ENCODE results near the gene VPS39.

Gene VPS39

DNA sequence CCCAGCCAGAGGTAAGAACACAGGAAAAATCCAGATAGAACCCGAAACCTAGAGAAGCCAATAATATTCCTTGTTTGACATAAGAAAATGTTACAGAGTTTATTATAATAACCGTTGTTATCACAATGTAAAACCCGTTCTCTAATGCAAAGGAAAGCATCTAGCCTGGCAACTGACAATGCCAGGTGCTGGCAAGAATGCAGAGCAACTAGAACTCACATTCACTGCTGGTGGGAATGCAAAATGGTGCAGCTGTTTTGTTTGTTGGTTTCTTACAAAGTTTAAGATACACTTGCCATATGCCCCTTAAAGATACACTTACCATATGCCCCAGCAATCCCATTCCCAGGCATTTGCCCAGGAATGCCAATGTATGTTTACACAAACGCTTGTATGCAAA lies 23.4 kb downstream of the VPS39 start:
- no peak overlapping the region for H3K9ac ChIP-seq (ENCODE audit: low read length)
- H3K4me3 ChIP-seq (ENCODE audit: low read length), result no peak overlapping the region
- no peak overlapping the region for H2AFZ ChIP-seq (ENCODE audit: low read depth, low read length)
- no peaks in the 10 kb centered on the region for H3K27me3 ChIP-seq (ENCODE audit: low read depth, low read length)
- H3K79me2 ChIP-seq (ENCODE audit: low read length), result no peaks in the 10 kb centered on the region
- TF ChIP-seq EZH2phosphoT487 (IDR thresholded peaks at IDR 0.05; ENCODE audit: low read depth), result no peak
- TF ChIP-seq, protein P1, sequence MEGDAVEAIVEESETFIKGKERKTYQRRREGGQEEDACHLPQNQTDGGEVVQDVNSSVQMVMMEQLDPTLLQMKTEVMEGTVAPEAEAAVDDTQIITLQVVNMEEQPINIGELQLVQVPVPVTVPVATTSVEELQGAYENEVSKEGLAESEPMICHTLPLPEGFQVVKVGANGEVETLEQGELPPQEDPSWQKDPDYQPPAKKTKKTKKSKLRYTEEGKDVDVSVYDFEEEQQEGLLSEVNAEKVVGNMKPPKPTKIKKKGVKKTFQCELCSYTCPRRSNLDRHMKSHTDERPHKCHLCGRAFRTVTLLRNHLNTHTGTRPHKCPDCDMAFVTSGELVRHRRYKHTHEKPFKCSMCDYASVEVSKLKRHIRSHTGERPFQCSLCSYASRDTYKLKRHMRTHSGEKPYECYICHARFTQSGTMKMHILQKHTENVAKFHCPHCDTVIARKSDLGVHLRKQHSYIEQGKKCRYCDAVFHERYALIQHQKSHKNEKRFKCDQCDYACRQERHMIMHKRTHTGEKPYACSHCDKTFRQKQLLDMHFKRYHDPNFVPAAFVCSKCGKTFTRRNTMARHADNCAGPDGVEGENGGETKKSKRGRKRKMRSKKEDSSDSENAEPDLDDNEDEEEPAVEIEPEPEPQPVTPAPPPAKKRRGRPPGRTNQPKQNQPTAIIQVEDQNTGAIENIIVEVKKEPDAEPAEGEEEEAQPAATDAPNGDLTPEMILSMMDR (IDR thresholded peaks at IDR 0.05; ENCODE audit: low read depth, low read length), result no peak
- no peak overlapping the region for H3K4me2 ChIP-seq (ENCODE audit: low read length)
- H3K27ac ChIP-seq (ENCODE audit: low read length), result no peak overlapping the region
- H3K9me3 ChIP-seq (ENCODE audit: insufficient read depth, low read length), result no peaks in the 10 kb centered on the region
- peaks cover 14% of the 10 kb centered on the region for H3K4me1 ChIP-seq (ENCODE audit: low read length)
- peaks cover 42% of the 10 kb centered on the region for H3K36me3 ChIP-seq (replicated peaks; ENCODE audit: low read depth, low read length)
- no peaks in the 10 kb centered on the region for H4K20me1 ChIP-seq (ENCODE audit: insufficient read depth, low read length)

DNA sequence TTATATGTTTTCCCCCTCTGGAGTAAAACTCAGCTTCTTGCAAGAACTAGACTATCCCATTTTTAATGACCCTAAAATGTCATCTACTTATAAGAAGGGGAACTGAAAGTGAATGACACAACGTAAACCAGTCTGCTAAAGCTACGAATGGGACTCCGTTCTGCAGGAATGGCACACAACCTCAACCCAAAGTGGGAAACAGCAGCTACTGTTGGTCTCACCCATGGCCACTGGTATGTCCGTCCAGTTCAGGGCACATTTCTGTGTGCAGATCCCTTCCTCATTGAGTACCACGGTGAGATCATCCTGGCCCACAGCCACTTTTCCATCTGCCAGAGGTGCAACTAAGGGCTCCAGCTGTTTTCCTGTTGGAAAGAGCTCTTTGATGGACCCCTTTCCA lies 23.8 kb downstream of the VPS39 start:
- no peaks in the 10 kb centered on the region for H3K27me3 ChIP-seq (ENCODE audit: low read depth, low read length)
- TF ChIP-seq EZH2phosphoT487 (IDR thresholded peaks at IDR 0.05; ENCODE audit: low read depth), result no peak
- TF ChIP-seq, protein P1 (IDR thresholded peaks at IDR 0.05; ENCODE audit: low read depth, low read length), result no peak
- no peak overlapping the region for H3K9ac ChIP-seq (ENCODE audit: low read length)
- no peak overlapping the region for H2AFZ ChIP-seq (ENCODE audit: low read depth, low read length)
- H3K4me1 ChIP-seq (ENCODE audit: low read length), result peaks cover 11% of the 10 kb centered on the region
- H3K9me3 ChIP-seq (ENCODE audit: insufficient read depth, low read length), result no peaks in the 10 kb centered on the region
- no peaks in the 10 kb centered on the region for H4K20me1 ChIP-seq (ENCODE audit: insufficient read depth, low read length)
- peaks cover 41% of the 10 kb centered on the region for H3K36me3 ChIP-seq (replicated peaks; ENCODE audit: low read depth, low read length)
- no peak overlapping the region for H3K27ac ChIP-seq (ENCODE audit: low read length)
- H3K4me2 ChIP-seq (ENCODE audit: low read length), result no peak overlapping the region; the same call in 1 of the 2 replicates
- H3K4me3 ChIP-seq (ENCODE audit: low read length), result no peak overlapping the region
- no peaks in the 10 kb centered on the region for H3K79me2 ChIP-seq (ENCODE audit: low read length)

DNA sequence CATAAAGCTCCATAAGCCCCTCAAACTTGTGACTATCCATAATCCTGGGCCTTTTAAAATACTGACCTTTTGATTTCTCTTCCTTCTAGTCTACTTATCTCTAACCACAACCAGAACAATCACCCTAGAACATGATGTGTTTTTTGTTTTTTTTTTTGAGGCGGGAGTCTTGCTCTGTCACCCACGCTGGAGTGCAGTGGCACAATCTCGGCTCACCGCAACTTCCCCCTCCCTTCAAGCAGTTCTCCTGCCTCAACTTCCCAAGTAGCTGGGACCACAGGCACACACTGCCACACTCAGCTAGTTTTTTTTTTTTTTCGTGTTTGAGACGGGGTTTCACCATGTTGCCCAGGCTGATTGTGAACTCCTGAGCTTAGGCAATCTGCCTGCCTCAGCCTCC lies 25.1 kb downstream of the VPS39 start:
- H3K27ac ChIP-seq (ENCODE audit: low read length), result no peak overlapping the region
- no peaks in the 10 kb centered on the region for H3K27me3 ChIP-seq (ENCODE audit: low read depth, low read length)
- TF ChIP-seq EZH2phosphoT487 (IDR thresholded peaks at IDR 0.05; ENCODE audit: low read depth), result no peak
- TF ChIP-seq, protein P1 (IDR thresholded peaks at IDR 0.05; ENCODE audit: low read depth, low read length), result no peak
- no peak overlapping the region for H2AFZ ChIP-seq (ENCODE audit: low read depth, low read length)
- no peak overlapping the region for H3K4me3 ChIP-seq (ENCODE audit: low read length)
- peaks cover 8% of the 10 kb centered on the region for H3K4me1 ChIP-seq (ENCODE audit: low read length)
- no peak overlapping the region for H3K4me2 ChIP-seq (ENCODE audit: low read length)
- H3K9ac ChIP-seq (ENCODE audit: low read length), result no peak overlapping the region
- H3K79me2 ChIP-seq (ENCODE audit: low read length), result no peaks in the 10 kb centered on the region
- H3K36me3 ChIP-seq (replicated peaks; ENCODE audit: low read depth, low read length), result peaks cover 36% of the 10 kb centered on the region
- no peaks in the 10 kb centered on the region for H4K20me1 ChIP-seq (ENCODE audit: insufficient read depth, low read length)
- H3K9me3 ChIP-seq (ENCODE audit: insufficient read depth, low read length), result no peaks in the 10 kb centered on the region

DNA sequence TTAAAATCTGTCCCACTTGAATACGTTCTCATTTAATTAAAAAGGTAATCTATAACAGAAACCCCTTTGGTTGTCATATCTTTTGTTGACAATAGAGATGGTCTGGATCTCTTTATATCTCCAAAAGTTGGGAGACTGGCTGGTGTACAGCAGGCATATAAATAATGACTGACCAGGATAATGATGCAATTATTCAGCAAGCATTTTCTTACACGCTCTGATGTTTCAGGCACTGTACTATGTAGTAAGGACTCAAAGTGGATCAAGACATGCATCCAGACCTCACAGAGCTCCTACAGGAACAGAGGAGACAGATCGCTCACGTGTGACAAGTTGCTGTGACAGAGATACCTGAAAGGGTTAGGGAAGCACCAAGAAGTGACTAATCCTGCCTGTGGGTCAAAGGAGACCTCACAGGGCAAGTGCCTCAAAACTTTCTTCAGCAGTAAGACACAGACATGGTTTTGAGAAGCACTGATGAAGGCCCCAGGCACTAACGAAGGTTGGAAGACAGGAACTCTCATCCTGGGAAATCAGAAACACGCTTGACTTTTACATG lies 25.7 kb downstream of the VPS39 start:
- TF ChIP-seq EZH2phosphoT487 (IDR thresholded peaks at IDR 0.05; ENCODE audit: low read depth), result no peak
- TF ChIP-seq, protein P1 (IDR thresholded peaks at IDR 0.05; ENCODE audit: low read depth, low read length), result no peak
- no peaks in the 10 kb centered on the region for H3K79me2 ChIP-seq (ENCODE audit: low read length)
- no peak overlapping the region for H3K9ac ChIP-seq (ENCODE audit: low read length)
- no peak overlapping the region for H3K4me2 ChIP-seq (ENCODE audit: low read length)
- no peak overlapping the region for H3K27ac ChIP-seq (ENCODE audit: low read length)
- H3K4me1 ChIP-seq (ENCODE audit: low read length), result peaks cover 8% of the 10 kb centered on the region
- no peaks in the 10 kb centered on the region for H3K9me3 ChIP-seq (ENCODE audit: insufficient read depth, low read length)
- no peak overlapping the region for H2AFZ ChIP-seq (ENCODE audit: low read depth, low read length)
- H3K4me3 ChIP-seq (ENCODE audit: low read length), result no peak overlapping the region
- no peaks in the 10 kb centered on the region for H4K20me1 ChIP-seq (ENCODE audit: insufficient read depth, low read length)
- peaks cover 35% of the 10 kb centered on the region for H3K36me3 ChIP-seq (replicated peaks; ENCODE audit: low read depth, low read length)
- H3K27me3 ChIP-seq (ENCODE audit: low read depth, low read length), result no peaks in the 10 kb centered on the region
